OCI-LY7 (cell line): ENCODE data around the gene GJB3.

Experiments
- CTCF ChIP-seq: fragments of 200-600 bp; sonication (generic); conservative IDR thresholded peaks from 2 replicates; pipeline ENCODE4 v1.5.1; 2014; ENCODE audit warnings: mild to moderate bottlenecking, antibody characterized with exemption, low read length, moderate library complexity, mixed read lengths
- EZH2phosphoT487 ChIP-seq: fragments of 200-600 bp; sonication (generic); IDR thresholded peaks from 2 replicates; pipeline ENCODE4 v1.6.1; 2018; ENCODE audit warnings: low read depth, borderline replicate concordance, mild to moderate bottlenecking, mixed run types, antibody characterized with exemption, low read length, moderate library complexity, mixed read lengths

- no peak for TF ChIP-seq CTCF
- no peak for TF ChIP-seq EZH2phosphoT487
Observed at GRCh38 chr1:34778381-34778780, 2.6 kb upstream of the GJB3 start.
